ENCODE measurements around the gene PHACTR1.
"Not testable (repeated sequence)": the region's sequence is repeated elsewhere in the genome, so short reads cannot be mapped to it uniquely, and the experiment has no call there.

The PHACTR1 gene

GRCh38 chr6:13216236-13217014 is 499.9 kb downstream of the PHACTR1 start:
- DNase-seq = peak; percentile 7

GRCh38 chr6:13217206-13217905 is 500.8 kb downstream of the PHACTR1 start:
- DNase-seq = no peak

- no peak for DNase-seq
Observed at GRCh38 chr6:13220266-13220665, 503.7 kb downstream of the PHACTR1 start.

GRCh38 chr6:13222048-13222447 is 505.5 kb downstream of the PHACTR1 start:
- no peak for DNase-seq

- DNase-seq = no peak
Observed at GRCh38 chr6:13226071-13226470, 509.5 kb downstream of the PHACTR1 start.

- DNase-seq = no peak
Observed at GRCh38 chr6:13228264-13229204, 512.0 kb downstream of the PHACTR1 start.

GRCh38 chr6:13229205-13230085 is 512.9 kb downstream of the PHACTR1 start:
- no peak for DNase-seq

GRCh38 chr6:13233106-13233505 is 516.5 kb downstream of the PHACTR1 start:
- DNase-seq = no peak

GRCh38 chr6:13234130-13234529 is 517.6 kb downstream of the PHACTR1 start:
- no peak for DNase-seq

- no peak for DNase-seq
Observed at GRCh38 chr6:13235339-13235738, 518.8 kb downstream of the PHACTR1 start.

- DNase-seq = no peak
Observed at GRCh38 chr6:13237318-13237717, 520.8 kb downstream of the PHACTR1 start.

- no peak for DNase-seq
Observed at GRCh38 chr6:13238017-13238416, 521.5 kb downstream of the PHACTR1 start.

- DNase-seq = no peak
Observed at GRCh38 chr6:13238640-13239216, 522.2 kb downstream of the PHACTR1 start.

GRCh38 chr6:13239530-13240455 is 523.2 kb downstream of the PHACTR1 start:
- DNase-seq = no peak

GRCh38 chr6:13241364-13241763 is 524.8 kb downstream of the PHACTR1 start:
- no peak for DNase-seq

GRCh38 chr6:13242178-13242577 is 525.6 kb downstream of the PHACTR1 start:
- DNase-seq = no peak

- no peak for DNase-seq
Observed at GRCh38 chr6:13242590-13242989, 526.0 kb downstream of the PHACTR1 start.

- DNase-seq = no peak
Observed at GRCh38 chr6:13243033-13243432, 526.5 kb downstream of the PHACTR1 start.

- DNase-seq = not testable (repeated sequence)
Observed at GRCh38 chr6:13243745-13244144, 527.2 kb downstream of the PHACTR1 start.

GRCh38 chr6:13247627-13248026 is 531.1 kb downstream of the PHACTR1 start:
- no peak for DNase-seq

- DNase-seq = no peak
Observed at GRCh38 chr6:13248053-13248452, 531.5 kb downstream of the PHACTR1 start.
